ENCODE results near the gene GNS. TPM values are rescaled to one million over a fixed set of nuclear protein-coding genes. Genes with fewer than 3 reads are reported as not detected.
A peak's percentile ranks its signal among the peaks of the same experiment; 100 is the strongest.

Gene GNS
- total RNA-seq, 1 experiment from 2014 or later = 55.1 TPM

GRCh38 chr12:64792128-64792527 is 32.9 kb upstream of the GNS start:
- Histone ChIP-seq H3K4me2 (ENCODE audit: low read length) (no peak overlapping the region), H3K9me3 (ENCODE audit: low read length) (no peaks in the 10 kb centered on the region), H3K9me2 (replicated peaks; ENCODE audit: low read length) (no peaks in the 10 kb centered on the region), H3K36me3 (ENCODE audit: low read depth, low read length) (no peaks in the 10 kb centered on the region), H3K4me3 (ENCODE audit: low read length) (no peak overlapping the region), H3K27me3 (ENCODE audit: low read length) (no peaks in the 10 kb centered on the region), H2AFZ (ENCODE audit: low read length) (no peak overlapping the region), H3F3A (ENCODE audit: low read length, unreplicated experiment) (no peaks in the 10 kb centered on the region), H3K9ac (ENCODE audit: low read length) (no peak overlapping the region), H3K79me2 (ENCODE audit: low read length) (0 out of 2 replicates have a peak, but pooled peaks cover 4% of the 10 kb centered on the region), H3K27ac (ENCODE audit: low read length) (no peak overlapping the region), H4K20me1 (ENCODE audit: low read length) (no peaks in the 10 kb centered on the region), H3K4me1 (ENCODE audit: insufficient read depth, low read length) (peaks cover 31% of the 10 kb centered on the region)
- no TSS peak for BruUV-seq (replicated peaks)
- CTCF ChIA-PET = no interaction called here
- DNase-seq (no peak), ATAC-seq (no peak)
- TF ChIP-seq CTCF (conservative IDR thresholded peaks at IDR 0.05; ENCODE audit: low read depth, low read length) = no peak
- no peak for TF ChIP-seq EZH2 (IDR thresholded peaks at IDR 0.05; ENCODE audit: low read length, unreplicated experiment)
- TF ChIP-seq EZH2phosphoT487 (IDR thresholded peaks at IDR 0.05; ENCODE audit: borderline replicate concordance, low read length) = no peak
- POLR2A ChIA-PET (ENCODE audit: unreplicated experiment) = no interaction called here
- intact Hi-C loops (cut with micrococcal nuclease) = loop anchor here (10.0 kb wide), 1 partner anchor 57 kb away; no protein-coding TSS in a partner anchor

GRCh38 chr12:64791036-64791435 is 31.8 kb upstream of the GNS start:
- H3K9ac ChIP-seq (ENCODE audit: low read length) = no peak overlapping the region
- CTCF ChIA-PET = no interaction called here
- no peak overlapping the region for H3K27ac ChIP-seq (ENCODE audit: low read length)
- 0 out of 2 replicates have a peak, but pooled peaks cover 4% of the 10 kb centered on the region for H3K79me2 ChIP-seq (ENCODE audit: low read length)
- H3K4me3 ChIP-seq (ENCODE audit: low read length) = no peak overlapping the region
- H3K9me2 ChIP-seq (replicated peaks; ENCODE audit: low read length) = no peaks in the 10 kb centered on the region
- DNase-seq (no peak), ATAC-seq (no peak)
- intact Hi-C loops (cut with micrococcal nuclease) = loop anchor here (10.0 kb wide), 1 partner anchor 56 kb away; no protein-coding TSS in a partner anchor
- H3K9me3 ChIP-seq (ENCODE audit: low read length) = no peaks in the 10 kb centered on the region
- BruUV-seq (replicated peaks) = no TSS peak
- no peaks in the 10 kb centered on the region for H3K27me3 ChIP-seq (ENCODE audit: low read length)
- no peaks in the 10 kb centered on the region for H3F3A ChIP-seq (ENCODE audit: low read length, unreplicated experiment)
- no peak overlapping the region for H2AFZ ChIP-seq (ENCODE audit: low read length)
- TF ChIP-seq EZH2 (IDR thresholded peaks at IDR 0.05; ENCODE audit: low read length, unreplicated experiment) (no peak), EZH2phosphoT487 (IDR thresholded peaks at IDR 0.05; ENCODE audit: borderline replicate concordance, low read length) (no peak), CTCF (conservative IDR thresholded peaks at IDR 0.05; ENCODE audit: low read depth, low read length) (no peak)
- POLR2A ChIA-PET (ENCODE audit: unreplicated experiment) = no interaction called here
- H3K36me3 ChIP-seq (ENCODE audit: low read depth, low read length) = no peaks in the 10 kb centered on the region
- H3K4me1 ChIP-seq (ENCODE audit: insufficient read depth, low read length) = peaks cover 21% of the 10 kb centered on the region
- H3K4me2 ChIP-seq (ENCODE audit: low read length) = no peak overlapping the region
- no peaks in the 10 kb centered on the region for H4K20me1 ChIP-seq (ENCODE audit: low read length)

- no peaks in the 10 kb centered on the region for H3K36me3 ChIP-seq (ENCODE audit: low read depth, low read length)
- no peak overlapping the region for H3K4me3 ChIP-seq (ENCODE audit: low read length)
- H3K9me3 ChIP-seq (ENCODE audit: low read length) = no peaks in the 10 kb centered on the region
- no peak overlapping the region for H3K9ac ChIP-seq (ENCODE audit: low read length)
- ATAC-seq (no peak), DNase-seq (peak; percentile 40)
- H3K27ac ChIP-seq (ENCODE audit: low read length) = no peak overlapping the region
- H2AFZ ChIP-seq (ENCODE audit: low read length) = no peak overlapping the region
- intact Hi-C loops (cut with micrococcal nuclease) = loop anchor here (10.0 kb wide), 1 partner anchor 55 kb away; no protein-coding TSS in a partner anchor
- H3K27me3 ChIP-seq (ENCODE audit: low read length) = no peaks in the 10 kb centered on the region
- BruUV-seq (replicated peaks) = no TSS peak
- H3K4me1 ChIP-seq (ENCODE audit: insufficient read depth, low read length) = peaks cover 13% of the 10 kb centered on the region
- TF ChIP-seq EZH2phosphoT487 (IDR thresholded peaks at IDR 0.05; ENCODE audit: borderline replicate concordance, low read length) = no peak
- no peak for TF ChIP-seq CTCF (conservative IDR thresholded peaks at IDR 0.05; ENCODE audit: low read depth, low read length)
- no peak for TF ChIP-seq EZH2 (IDR thresholded peaks at IDR 0.05; ENCODE audit: low read length, unreplicated experiment)
- H3K9me2 ChIP-seq (replicated peaks; ENCODE audit: low read length) = no peaks in the 10 kb centered on the region
- peak overlapping the region; percentile 33 for H3K4me2 ChIP-seq (ENCODE audit: low read length)
- ChIA-PET CTCF (no interaction called here), POLR2A (ENCODE audit: unreplicated experiment) (interaction anchor here (0.7 kb wide), 1 partner anchor 497 kb away, joined by 4 read pairs; no protein-coding TSS in a partner anchor)
- no peaks in the 10 kb centered on the region for H4K20me1 ChIP-seq (ENCODE audit: low read length)
- H3K79me2 ChIP-seq (ENCODE audit: low read length) = 0 out of 2 replicates have a peak, but pooled peaks cover 2% of the 10 kb centered on the region
- H3F3A ChIP-seq (ENCODE audit: low read length, unreplicated experiment) = no peaks in the 10 kb centered on the region
These were observed 31.0 kb upstream of the GNS start for GRCh38 chr12:64790166-64790565.

Data from PC-3 (cell line).